AG04450 (cell line): ENCODE results near the gene STAT4. TPM values are rescaled to one million over a fixed set of nuclear protein-coding genes. Genes with fewer than 3 reads are reported as not detected.

ENCODE experiments used
- CTCF ChIA-PET: fragments of 300-600, 350-600 bp; formaldehyde crosslinking; extraction: SDS; loops from one replicate; lab custom pipeline; 2022; ENCODE audit warnings: antibody characterized with exemption, inconsistent platforms; lab: Charles Lee
- POLR2A ChIA-PET: fragments of 350-600 bp; formaldehyde crosslinking; extraction: SDS; loops from one replicate; lab custom pipeline; 2021; ENCODE audit warnings: antibody characterized with exemption, inconsistent platforms; lab: Yijun Ruan, JAX
- DNase-seq: peaks from one replicate; pipeline ENCODE4 v3.0.0-alpha.2; 2011; ENCODE audit warnings: low read depth, low spot score
- H3K27ac ChIP-seq: one replicate; pipeline ENCODE4 v1.5.1; 2012; ENCODE audit warnings: low read depth, low read length, control low read depth
- H3K27me3 ChIP-seq: one replicate; pipeline ENCODE4 v1.6.0; 2012; ENCODE audit warnings: low read length; ENCODE audit not compliant: control insufficient read depth, insufficient read depth
- H3K4me3 ChIP-seq: 2 replicates; pipeline ENCODE4 v1.5.1; 2011; ENCODE audit warnings: mild to moderate bottlenecking, low read depth, low read length, control low read depth
- H3K9me3 ChIP-seq: 2 replicates; pipeline ENCODE4 v1.5.1; 2012; ENCODE audit warnings: low read length; ENCODE audit not compliant: control insufficient read depth, insufficient read depth
- polyA plus RNA-seq: library from polyadenylated mRNA; depleted of rRNA; stranded (reverse); fragments of >200 nt; gene quantifications from 2 replicates; pipeline ENCODE4 v1.2.3, GENCODE V29; 2011
- TF ChIP-seq, protein P1 (sequence below): IDR thresholded peaks from 2 replicates; pipeline ENCODE4 v1.5.1; 2011; ENCODE audit warnings: low read depth, low read length, control low read depth, inconsistent platforms

STAT4 gene
- polyA plus RNA-seq, 1 experiment, result 1.3 TPM

- H3K27ac ChIP-seq, result no peak overlapping the region
- CTCF ChIA-PET, result interaction anchor here (0.5 to 5.5 kb wide), 8 partner anchors 10 to 408 kb away, joined by 3 to 38 read pairs (median 4); no protein-coding TSS in a partner anchor
- no peaks in the 10 kb centered on the region for H3K9me3 ChIP-seq
- POLR2A ChIA-PET, result no interaction called here
- TF ChIP-seq, protein P1, sequence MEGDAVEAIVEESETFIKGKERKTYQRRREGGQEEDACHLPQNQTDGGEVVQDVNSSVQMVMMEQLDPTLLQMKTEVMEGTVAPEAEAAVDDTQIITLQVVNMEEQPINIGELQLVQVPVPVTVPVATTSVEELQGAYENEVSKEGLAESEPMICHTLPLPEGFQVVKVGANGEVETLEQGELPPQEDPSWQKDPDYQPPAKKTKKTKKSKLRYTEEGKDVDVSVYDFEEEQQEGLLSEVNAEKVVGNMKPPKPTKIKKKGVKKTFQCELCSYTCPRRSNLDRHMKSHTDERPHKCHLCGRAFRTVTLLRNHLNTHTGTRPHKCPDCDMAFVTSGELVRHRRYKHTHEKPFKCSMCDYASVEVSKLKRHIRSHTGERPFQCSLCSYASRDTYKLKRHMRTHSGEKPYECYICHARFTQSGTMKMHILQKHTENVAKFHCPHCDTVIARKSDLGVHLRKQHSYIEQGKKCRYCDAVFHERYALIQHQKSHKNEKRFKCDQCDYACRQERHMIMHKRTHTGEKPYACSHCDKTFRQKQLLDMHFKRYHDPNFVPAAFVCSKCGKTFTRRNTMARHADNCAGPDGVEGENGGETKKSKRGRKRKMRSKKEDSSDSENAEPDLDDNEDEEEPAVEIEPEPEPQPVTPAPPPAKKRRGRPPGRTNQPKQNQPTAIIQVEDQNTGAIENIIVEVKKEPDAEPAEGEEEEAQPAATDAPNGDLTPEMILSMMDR, result no peak
- no peak overlapping the region for H3K4me3 ChIP-seq
- DNase-seq, result no peak
- H3K27me3 ChIP-seq, result no peaks in the 10 kb centered on the region
Measured at GRCh38 chr2:191158193-191158592, 7.4 kb upstream of the STAT4 start.

DNA sequence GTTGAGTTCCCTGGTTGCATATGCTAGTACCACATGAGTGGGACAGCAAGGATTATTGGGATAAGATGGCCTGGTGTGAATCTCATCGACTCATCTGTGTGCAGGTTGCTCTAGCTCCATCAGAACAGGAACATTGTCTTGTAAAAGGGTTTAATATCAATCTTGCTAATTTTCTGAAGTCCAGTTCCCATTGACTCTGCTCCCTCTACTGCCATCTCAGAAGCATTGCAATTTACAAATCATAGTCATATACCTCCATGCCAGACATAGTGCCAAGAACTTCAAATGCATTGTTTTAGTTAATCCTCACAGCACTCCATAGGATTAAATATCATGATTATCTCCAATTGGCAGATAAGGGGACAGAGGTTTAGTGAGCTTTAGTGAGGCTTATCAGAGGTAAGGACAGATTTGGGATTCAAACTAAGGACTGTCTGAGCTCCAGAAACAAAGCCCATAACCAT lies 4.8 kb upstream of the STAT4 start:
- TF ChIP-seq, protein P1, result peak; percentile 78
- ChIA-PET POLR2A (interaction anchor here (0.9 kb wide), 1 partner anchor 104 kb away, joined by 4 read pairs; no protein-coding TSS in a partner anchor), CTCF (interaction anchor here (0.6 to 5.5 kb wide), 39 partner anchors 8 to 388 kb away, joined by 3 to 251 read pairs (median 5); no protein-coding TSS in a partner anchor)
- no peak overlapping the region for H3K27ac ChIP-seq
- DNase-seq, result no peak
- no peaks in the 10 kb centered on the region for H3K9me3 ChIP-seq
- no peaks in the 10 kb centered on the region for H3K27me3 ChIP-seq
- no peak overlapping the region for H3K4me3 ChIP-seq

DNA sequence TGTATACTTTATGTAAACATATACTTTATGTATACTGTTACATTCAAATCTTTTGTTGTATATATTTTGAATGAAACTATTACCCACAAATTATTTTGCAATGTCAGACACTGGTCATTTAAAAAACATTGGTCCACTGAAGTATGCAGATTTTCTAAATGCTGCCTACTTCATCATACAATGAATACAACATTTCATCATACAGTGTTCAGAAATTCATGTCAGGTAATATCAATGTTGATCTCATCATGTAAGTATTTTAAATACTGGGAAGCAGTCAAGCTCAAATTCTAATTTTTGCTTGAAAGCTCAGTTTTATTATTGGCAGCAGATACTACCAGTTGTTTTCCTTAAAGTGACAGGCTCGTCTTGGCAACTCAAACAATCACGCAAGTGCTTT lies 2.9 kb upstream of the STAT4 start:
- ChIA-PET POLR2A (no interaction called here), CTCF (interaction anchor here (0.6 to 4.2 kb wide), 5 partner anchors 9 to 370 kb away, joined by 3 to 251 read pairs (median 3); no protein-coding TSS in a partner anchor)
- no peaks in the 10 kb centered on the region for H3K27me3 ChIP-seq
- no peak overlapping the region for H3K4me3 ChIP-seq
- H3K9me3 ChIP-seq, result no peaks in the 10 kb centered on the region
- H3K27ac ChIP-seq, result no peak overlapping the region
- TF ChIP-seq, protein P1, result no peak
- DNase-seq, result no peak

DNA sequence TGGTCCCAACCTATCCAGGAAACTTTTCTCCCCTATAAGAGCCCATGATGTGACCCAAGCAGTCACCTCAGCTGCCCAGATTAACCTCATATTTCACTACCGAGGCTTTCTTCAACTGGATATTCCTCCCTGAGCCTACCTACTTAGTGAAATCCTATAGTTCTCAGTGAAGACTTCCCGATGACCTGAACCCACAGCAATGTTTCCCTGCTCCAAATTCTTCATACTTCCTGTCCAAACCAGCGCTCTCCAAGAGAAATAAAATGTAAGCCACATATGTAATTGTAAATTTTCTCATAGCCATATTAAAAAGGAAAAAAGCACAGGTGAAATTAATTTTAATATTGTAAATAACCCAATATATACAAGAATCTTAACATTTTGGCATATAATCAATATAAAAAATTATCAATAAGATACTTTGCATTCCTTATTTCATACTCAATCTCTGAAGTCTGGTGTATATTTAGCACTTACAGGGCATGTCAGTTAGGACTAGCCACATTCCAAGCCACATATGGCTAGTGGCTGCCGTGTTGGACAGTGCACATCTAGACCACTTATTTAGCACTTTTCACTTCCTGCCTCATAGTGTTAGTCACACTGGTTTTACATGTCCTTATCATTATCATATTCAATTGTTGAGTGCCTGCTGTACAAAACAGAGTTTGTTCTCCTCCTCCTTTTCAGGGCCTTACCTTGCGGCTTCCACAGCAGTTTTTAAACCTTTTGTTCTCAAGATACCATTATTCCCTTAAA lies 1.9 kb upstream of the STAT4 start:
- Histone ChIP-seq H3K27ac (no peak overlapping the region), H3K4me3 (no peak overlapping the region), H3K27me3 (no peaks in the 10 kb centered on the region), H3K9me3 (no peaks in the 10 kb centered on the region)
- ChIA-PET POLR2A (interaction anchor here (0.6 kb wide), 1 partner anchor 113 kb away, joined by 5 read pairs; no protein-coding TSS in a partner anchor), CTCF (interaction anchor here (4.6 kb wide), 1 partner anchor 100 kb away, joined by 30 read pairs; no protein-coding TSS in a partner anchor)
- DNase-seq, result no peak
- TF ChIP-seq, protein P1, result no peak

DNA sequence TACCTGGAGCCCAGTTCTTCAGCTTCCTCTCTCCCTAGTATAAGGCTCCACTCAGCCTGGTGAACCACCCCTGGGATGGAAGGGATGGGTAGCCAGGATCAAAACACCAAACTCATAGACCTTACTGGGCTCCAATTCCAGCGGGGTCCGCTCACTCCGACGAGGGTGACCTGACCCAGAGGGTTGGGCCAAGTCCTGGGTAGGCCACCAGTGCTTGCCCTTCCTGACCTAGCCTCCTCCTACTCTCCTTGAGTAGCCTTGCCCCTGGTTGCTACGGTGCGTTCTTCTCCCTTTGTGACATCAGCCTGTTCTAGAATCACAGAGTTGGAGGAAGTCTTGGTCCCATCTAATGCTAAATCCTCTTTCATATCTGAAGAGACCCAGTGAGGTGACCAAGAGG lies 537 bp upstream of the STAT4 start:
- POLR2A ChIA-PET, result no interaction called here
- TF ChIP-seq, protein P1, result no peak
- CTCF ChIA-PET, result interaction anchor here (1.9 to 4.6 kb wide), 2 partner anchors 99 to 370 kb away, joined by 5 to 30 read pairs; no protein-coding TSS in a partner anchor
- H3K9me3 ChIP-seq, result no peaks in the 10 kb centered on the region
- H3K27ac ChIP-seq, result no peak overlapping the region
- H3K4me3 ChIP-seq, result no peak overlapping the region
- no peak for DNase-seq
- H3K27me3 ChIP-seq, result no peaks in the 10 kb centered on the region
